ENCODE results near the gene TECTB.

TECTB gene

GRCh38 chr10:112298581-112298980 lies 15.4 kb downstream of the TECTB start:
- DNase-seq (ENCODE audit: low read depth, low spot score): no peak
- H3K4me3 ChIP-seq (ENCODE audit: low read depth, low read length): no peak overlapping the region
- in situ Hi-C loops (cut with HindIII; ENCODE audit: low sequenced_read_pairs): no loop called here
- TF ChIP-seq, protein P1, sequence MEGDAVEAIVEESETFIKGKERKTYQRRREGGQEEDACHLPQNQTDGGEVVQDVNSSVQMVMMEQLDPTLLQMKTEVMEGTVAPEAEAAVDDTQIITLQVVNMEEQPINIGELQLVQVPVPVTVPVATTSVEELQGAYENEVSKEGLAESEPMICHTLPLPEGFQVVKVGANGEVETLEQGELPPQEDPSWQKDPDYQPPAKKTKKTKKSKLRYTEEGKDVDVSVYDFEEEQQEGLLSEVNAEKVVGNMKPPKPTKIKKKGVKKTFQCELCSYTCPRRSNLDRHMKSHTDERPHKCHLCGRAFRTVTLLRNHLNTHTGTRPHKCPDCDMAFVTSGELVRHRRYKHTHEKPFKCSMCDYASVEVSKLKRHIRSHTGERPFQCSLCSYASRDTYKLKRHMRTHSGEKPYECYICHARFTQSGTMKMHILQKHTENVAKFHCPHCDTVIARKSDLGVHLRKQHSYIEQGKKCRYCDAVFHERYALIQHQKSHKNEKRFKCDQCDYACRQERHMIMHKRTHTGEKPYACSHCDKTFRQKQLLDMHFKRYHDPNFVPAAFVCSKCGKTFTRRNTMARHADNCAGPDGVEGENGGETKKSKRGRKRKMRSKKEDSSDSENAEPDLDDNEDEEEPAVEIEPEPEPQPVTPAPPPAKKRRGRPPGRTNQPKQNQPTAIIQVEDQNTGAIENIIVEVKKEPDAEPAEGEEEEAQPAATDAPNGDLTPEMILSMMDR (IDR thresholded peaks at IDR 0.05; ENCODE audit: low read depth, low read length): no peak

GRCh38 chr10:112299456-112299855 lies 16.3 kb downstream of the TECTB start:
- DNase-seq (ENCODE audit: low read depth, low spot score): no peak
- in situ Hi-C loops (cut with HindIII; ENCODE audit: low sequenced_read_pairs): no loop called here
- H3K4me3 ChIP-seq (ENCODE audit: low read depth, low read length): no peak overlapping the region
- TF ChIP-seq, protein P1 (IDR thresholded peaks at IDR 0.05; ENCODE audit: low read depth, low read length): no peak

DNA sequence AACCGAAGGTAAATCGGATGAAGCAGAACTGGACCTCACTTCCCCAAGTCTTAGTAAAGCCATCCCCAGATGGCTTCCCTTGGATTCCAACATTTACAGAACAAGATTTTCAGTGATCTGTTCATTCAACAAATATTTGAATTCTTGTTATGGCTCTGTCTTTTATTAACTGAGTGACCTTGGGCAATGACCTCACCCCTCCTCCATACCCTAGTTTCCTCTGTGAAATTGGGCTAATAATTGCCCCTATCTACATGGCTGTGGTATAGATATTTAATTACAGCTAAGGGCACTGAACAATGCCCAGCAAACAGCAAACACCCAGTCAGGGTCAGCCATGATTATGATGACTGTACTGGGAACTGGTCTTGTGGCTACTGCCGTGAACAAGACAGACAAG lies 19.1 kb downstream of the TECTB start:
- no peak overlapping the region for H3K4me3 ChIP-seq (ENCODE audit: low read depth, low read length)
- no peak for DNase-seq (ENCODE audit: low read depth, low spot score)
- in situ Hi-C loops (cut with HindIII; ENCODE audit: low sequenced_read_pairs): no loop called here
- TF ChIP-seq, protein P1 (IDR thresholded peaks at IDR 0.05; ENCODE audit: low read depth, low read length): no peak

GRCh38 chr10:112303528-112303927 lies 20.3 kb downstream of the TECTB start:
- H3K4me3 ChIP-seq (ENCODE audit: low read depth, low read length): no peak overlapping the region
- in situ Hi-C loops (cut with HindIII; ENCODE audit: low sequenced_read_pairs): no loop called here
- no peak for DNase-seq (ENCODE audit: low read depth, low spot score)
- TF ChIP-seq, protein P1 (IDR thresholded peaks at IDR 0.05; ENCODE audit: low read depth, low read length): no peak

DNA sequence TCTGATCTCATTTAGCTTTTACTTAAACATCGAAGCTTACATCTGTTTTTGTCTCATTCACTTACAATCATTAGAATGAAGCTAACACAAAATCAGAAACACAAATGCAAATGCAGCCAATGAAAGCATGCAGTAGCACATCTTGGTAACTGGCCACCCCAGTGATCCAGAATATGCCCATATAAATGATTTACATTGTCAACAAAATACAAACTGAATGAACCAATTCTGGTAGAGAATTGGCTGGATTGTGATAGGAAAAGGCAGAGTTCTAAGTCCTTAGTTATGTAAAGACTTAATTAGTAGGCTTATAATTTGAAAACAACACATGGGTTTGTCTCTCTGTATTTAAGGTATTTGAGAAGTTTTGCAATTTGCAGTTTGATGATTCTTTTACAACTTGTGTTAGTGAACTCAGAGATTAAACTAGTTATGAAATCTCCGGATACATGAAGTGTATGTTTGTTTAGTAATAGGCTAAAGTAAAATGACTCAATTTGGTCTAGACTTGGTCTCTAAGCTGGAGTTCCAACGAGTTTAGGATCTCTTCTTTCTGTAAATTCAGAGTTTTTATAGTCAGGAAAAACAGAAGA lies 21.2 kb downstream of the TECTB start:
- no peak for DNase-seq (ENCODE audit: low read depth, low spot score)
- in situ Hi-C loops (cut with HindIII; ENCODE audit: low sequenced_read_pairs): no loop called here
- H3K4me3 ChIP-seq (ENCODE audit: low read depth, low read length): no peak overlapping the region
- TF ChIP-seq, protein P1 (IDR thresholded peaks at IDR 0.05; ENCODE audit: low read depth, low read length): no peak

DNA sequence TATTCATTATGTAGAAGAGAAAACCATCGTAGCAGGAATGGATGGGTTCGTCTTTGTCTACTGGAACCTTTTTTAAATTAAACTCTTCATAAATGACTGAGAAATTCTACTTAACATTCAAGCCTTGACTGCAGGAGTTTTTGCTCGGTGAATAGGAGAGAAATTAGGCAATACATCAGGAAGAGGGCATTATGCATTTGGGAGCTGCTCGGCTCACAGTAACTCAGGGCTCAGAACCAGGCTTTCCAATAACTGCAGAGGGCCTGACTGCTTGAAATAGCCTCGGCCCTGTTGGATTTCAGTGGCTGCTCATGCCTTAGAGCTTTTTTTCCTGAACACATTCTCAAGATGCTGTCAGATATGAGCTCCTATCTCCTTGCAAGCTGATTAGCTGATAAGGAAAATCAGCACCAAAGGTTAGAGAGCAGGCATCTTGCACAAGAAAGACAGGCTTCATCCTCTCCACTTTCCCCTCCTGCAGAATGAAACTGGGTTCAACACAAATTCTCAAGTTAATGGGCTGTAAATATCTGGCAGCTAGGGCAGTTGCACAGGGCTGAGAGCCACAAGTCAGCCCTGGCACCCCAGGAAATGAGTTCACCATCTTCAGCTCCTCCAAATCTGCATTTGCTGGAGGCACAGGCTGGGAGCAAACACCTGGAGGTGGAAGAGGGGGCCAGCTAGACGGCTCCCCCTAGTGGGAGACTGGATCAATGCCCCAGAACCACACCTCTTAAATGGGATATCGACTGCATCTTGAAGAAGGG lies 24.3 kb downstream of the TECTB start:
- in situ Hi-C loops (cut with HindIII; ENCODE audit: low sequenced_read_pairs): no loop called here
- peak; percentile 14 for DNase-seq (ENCODE audit: low read depth, low spot score)
- TF ChIP-seq, protein P1 (IDR thresholded peaks at IDR 0.05; ENCODE audit: low read depth, low read length): peak; percentile 70
- no peak overlapping the region for H3K4me3 ChIP-seq (ENCODE audit: low read depth, low read length)

Data from astrocyte of the spinal cord (primary cell).